ENCODE data around the gene CAPN3. TPM values are rescaled to one million over a fixed set of nuclear protein-coding genes. Genes with fewer than 3 reads are reported as not detected.

Gene CAPN3
- total and polyA plus RNA-seq, 2 donors (not counting 3 experiments of a cell fraction or from before 2014, with no cell fraction given), result 2.2 to 3.7 TPM

DNA sequence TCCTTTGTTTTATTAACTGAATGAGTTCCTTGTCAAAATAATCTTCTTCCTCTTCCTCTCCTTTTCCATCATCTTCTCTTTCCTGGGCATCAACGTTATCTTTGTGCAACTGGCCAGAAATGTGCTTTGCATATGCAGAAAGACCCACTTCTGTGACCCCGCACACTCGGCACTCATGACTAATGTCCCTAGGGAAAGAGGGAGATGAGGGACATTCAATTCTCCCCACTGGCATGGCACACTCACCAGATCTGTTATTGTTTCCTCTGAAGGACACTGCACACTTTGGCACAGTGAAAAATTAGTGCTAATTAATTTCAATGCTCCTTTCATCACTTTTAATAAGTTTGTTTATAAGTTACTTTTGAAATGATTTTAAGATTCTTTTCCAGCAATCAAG lies 97.7 kb downstream of the CAPN3 start:
- no peaks in the 10 kb centered on the region for H4K20me1 ChIP-seq (replicated peaks; ENCODE audit: control insufficient read depth, extremely low read depth, insufficient read depth, low read length)
- H3K27me3 ChIP-seq (ENCODE audit: control insufficient read depth in 2 of 2, insufficient read depth in 2 of 2, low read length in 2 of 2), result no peaks in the 10 kb centered on the region
- H3K4me1 ChIP-seq (ENCODE audit: control insufficient read depth, extremely low read depth, insufficient read depth, low read length), result peaks cover 19% of the 10 kb centered on the region
- H3K36me3 ChIP-seq (ENCODE audit: control insufficient read depth in 2 of 2, extremely low read depth in 1 of 2, insufficient read depth in 2 of 2, low read length in 2 of 2), result no peaks in the 10 kb centered on the region
- peak overlapping the region; percentile 57 for H3K27ac ChIP-seq (ENCODE audit: insufficient read depth, low read depth, low read length)
- no TSS peak for BruUV-seq (replicated peaks)
- H3K9me3 ChIP-seq (replicated peaks; ENCODE audit: control insufficient read depth, insufficient read depth, low read length), result no peaks in the 10 kb centered on the region
- DNase-seq (ENCODE audit: low read depth, low spot score) (no peak), FAIRE-seq (peak; percentile 53)
- H3K4me3 ChIP-seq (replicated peaks in 1 of 3; ENCODE audit: insufficient read depth in 1 of 3, low read depth in 1 of 3, low read length in 3 of 3), result no peak overlapping the region
- H3K79me2 ChIP-seq (ENCODE audit: control insufficient read depth, insufficient read depth, low read length), result peaks cover 23% of the 10 kb centered on the region
- intact Hi-C loops (cut with micrococcal nuclease) (no loop called here), dilution Hi-C loops (cut with MboI; ENCODE audit: extremely low pct_ligation_motif_present, low sequenced_read_pairs) (no loop called here)
- no peak overlapping the region for H2AFZ ChIP-seq (ENCODE audit: low read depth, low read length)
- H3K9ac ChIP-seq (replicated peaks; ENCODE audit: extremely low read depth, insufficient read depth, low read length), result peak overlapping the region; percentile 54
- H3K4me2 ChIP-seq (ENCODE audit: insufficient read depth, low read length), result peak overlapping the region; percentile 55
- no peaks in the 10 kb centered on the region for H3K9me1 ChIP-seq (replicated peaks; ENCODE audit: control insufficient read depth, extremely low read depth, insufficient read depth, low read length)
- ChIA-PET CTCF (interaction anchor here (0.5 to 1.5 kb wide), 5 partner anchors 13 to 38 kb away, joined by 3 read pairs; no protein-coding TSS in a partner anchor), POLR2A (no interaction called here)
- no peak for TF ChIP-seq GATA2 (IDR thresholded peaks at IDR 0.05; ENCODE audit: insufficient read depth, insufficient read length, low read depth, low read length)
- no peak for TF ChIP-seq POLR2A (IDR thresholded peaks at IDR 0.05; ENCODE audit: low read depth, low read length)
- TF ChIP-seq POLR2AphosphoS5 (IDR thresholded peaks at IDR 0.05; ENCODE audit: insufficient read depth, low read depth, low read length), result no peak
- no peak for TF ChIP-seq JUN (IDR thresholded peaks at IDR 0.05; ENCODE audit: borderline replicate concordance, insufficient read depth, insufficient read length, low read depth)
- TF ChIP-seq, protein P1, sequence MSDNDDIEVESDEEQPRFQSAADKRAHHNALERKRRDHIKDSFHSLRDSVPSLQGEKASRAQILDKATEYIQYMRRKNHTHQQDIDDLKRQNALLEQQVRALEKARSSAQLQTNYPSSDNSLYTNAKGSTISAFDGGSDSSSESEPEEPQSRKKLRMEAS (IDR thresholded peaks at IDR 0.05; ENCODE audit: insufficient read depth, insufficient read length), result no peak
- TF ChIP-seq MYC (IDR thresholded peaks at IDR 0.05; ENCODE audit: low read depth, low read length), result no peak
- TF ChIP-seq EZH2 (IDR thresholded peaks at IDR 0.05; ENCODE audit: borderline replicate concordance, low read depth, low read length, severe bottlenecking), result no peak
- TF ChIP-seq, protein P2, sequence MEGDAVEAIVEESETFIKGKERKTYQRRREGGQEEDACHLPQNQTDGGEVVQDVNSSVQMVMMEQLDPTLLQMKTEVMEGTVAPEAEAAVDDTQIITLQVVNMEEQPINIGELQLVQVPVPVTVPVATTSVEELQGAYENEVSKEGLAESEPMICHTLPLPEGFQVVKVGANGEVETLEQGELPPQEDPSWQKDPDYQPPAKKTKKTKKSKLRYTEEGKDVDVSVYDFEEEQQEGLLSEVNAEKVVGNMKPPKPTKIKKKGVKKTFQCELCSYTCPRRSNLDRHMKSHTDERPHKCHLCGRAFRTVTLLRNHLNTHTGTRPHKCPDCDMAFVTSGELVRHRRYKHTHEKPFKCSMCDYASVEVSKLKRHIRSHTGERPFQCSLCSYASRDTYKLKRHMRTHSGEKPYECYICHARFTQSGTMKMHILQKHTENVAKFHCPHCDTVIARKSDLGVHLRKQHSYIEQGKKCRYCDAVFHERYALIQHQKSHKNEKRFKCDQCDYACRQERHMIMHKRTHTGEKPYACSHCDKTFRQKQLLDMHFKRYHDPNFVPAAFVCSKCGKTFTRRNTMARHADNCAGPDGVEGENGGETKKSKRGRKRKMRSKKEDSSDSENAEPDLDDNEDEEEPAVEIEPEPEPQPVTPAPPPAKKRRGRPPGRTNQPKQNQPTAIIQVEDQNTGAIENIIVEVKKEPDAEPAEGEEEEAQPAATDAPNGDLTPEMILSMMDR (IDR thresholded peaks at IDR 0.05; ENCODE audit: extremely low read depth in 1 of 2, insufficient read depth in 1 of 2, low read depth in 1 of 2, low read length in 2 of 2), result no peak
- TF ChIP-seq FOS (IDR thresholded peaks at IDR 0.05; ENCODE audit: borderline replicate concordance, insufficient read depth, low read length), result no peak

Measured in endothelial cell of umbilical vein (primary cell).